ENCODE results near the gene DIP2B. TPM values are rescaled to one million over a fixed set of nuclear protein-coding genes. Genes with fewer than 3 reads are reported as not detected.
A peak's percentile ranks its signal among the peaks of the same experiment; 100 is the strongest.

The DIP2B gene
- total RNA-seq, 3 donors from 2014 or later (not counting 1 experiment from before 2014, with no cell fraction given) = 17.2 to 23.2 (median 22.2) TPM

- Mint-ChIP-seq H3K9me3 (no peaks in the 10 kb centered on the region), H3K4me3 (no peak overlapping the region), H3K4me1 (peaks cover 34% of the 10 kb centered on the region in 2 donors), H3K36me3 (no peaks in the 10 kb centered on the region), H3K27ac (no peak overlapping the region), H3K27me3 (ENCODE audit: low read depth in 2 of 2) (no peaks in the 10 kb centered on the region)
- ATAC-seq (no peak), DNase-seq (no peak)
- H3K36me3 ChIP-seq (ENCODE audit: control insufficient read depth, insufficient read depth, low read length) = peaks cover 3% of the 10 kb centered on the region
- WGBS (ENCODE audit: insufficient coverage) = 95% methylated on average over 1 of the region's 1 CpG
- H3K9me3 ChIP-seq (ENCODE audit: control insufficient read depth, insufficient read depth, low read length) = no peaks in the 10 kb centered on the region
- H3K4me1 ChIP-seq (ENCODE audit: control insufficient read depth, insufficient read depth, low read length) = peaks cover 6% of the 10 kb centered on the region
- no peak overlapping the region for H3K27ac ChIP-seq (ENCODE audit: low read length)
- H3K4me3 ChIP-seq (ENCODE audit: low read length) = no peak overlapping the region
- H3K27me3 ChIP-seq (ENCODE audit: control insufficient read depth, insufficient read depth, low read length) = no peaks in the 10 kb centered on the region
- no peak for TF ChIP-seq CTCF (IDR thresholded peaks at IDR 0.05)
- intact Hi-C loops (cut with micrococcal nuclease) = no loop called here
Observed at GRCh38 chr12:50523772-50524171, 19.0 kb downstream of the DIP2B start.

- Histone ChIP-seq H3K4me1 (ENCODE audit: control insufficient read depth, insufficient read depth, low read length) (peaks cover 12% of the 10 kb centered on the region), H3K36me3 (ENCODE audit: control insufficient read depth, insufficient read depth, low read length) (peaks cover 3% of the 10 kb centered on the region), H3K27me3 (ENCODE audit: control insufficient read depth, insufficient read depth, low read length) (no peaks in the 10 kb centered on the region), H3K9me3 (ENCODE audit: control insufficient read depth, insufficient read depth, low read length) (no peaks in the 10 kb centered on the region), H3K4me3 (ENCODE audit: low read length) (no peak overlapping the region), H3K27ac (ENCODE audit: low read length) (no peak overlapping the region)
- H3K9me3 Mint-ChIP-seq = no peaks in the 10 kb centered on the region
- no peak for TF ChIP-seq CTCF (IDR thresholded peaks at IDR 0.05)
- peaks cover 32 to 33% of the 10 kb centered on the region in 2 donors for H3K4me1 Mint-ChIP-seq
- DNase-seq = no peak
- intact Hi-C loops (cut with micrococcal nuclease) = no loop called here
- ATAC-seq = no peak
- no peaks in the 10 kb centered on the region for H3K27me3 Mint-ChIP-seq (ENCODE audit: low read depth in 2 of 2)
- WGBS (ENCODE audit: insufficient coverage) = 92% methylated on average over 2 of the region's 2 CpGs
- no peak overlapping the region for H3K4me3 Mint-ChIP-seq
- no peak overlapping the region for H3K27ac Mint-ChIP-seq
- H3K36me3 Mint-ChIP-seq = no peaks in the 10 kb centered on the region
Observed at GRCh38 chr12:50524621-50525020, 19.8 kb downstream of the DIP2B start.

GRCh38 chr12:50525422-50525821, 20.6 kb downstream of the DIP2B start:
- H3K36me3 ChIP-seq (ENCODE audit: control insufficient read depth, insufficient read depth, low read length) = peaks cover 3% of the 10 kb centered on the region
- WGBS (ENCODE audit: insufficient coverage) = 92% methylated on average over 2 of the region's 2 CpGs
- no peak for TF ChIP-seq CTCF (IDR thresholded peaks at IDR 0.05)
- peaks cover 8% of the 10 kb centered on the region for H3K4me1 ChIP-seq (ENCODE audit: control insufficient read depth, insufficient read depth, low read length)
- peaks cover 28% of the 10 kb centered on the region in 2 donors for H3K4me1 Mint-ChIP-seq
- H3K27me3 Mint-ChIP-seq (ENCODE audit: low read depth in 2 of 2) = no peaks in the 10 kb centered on the region
- ATAC-seq (no peak), DNase-seq (no peak)
- H3K9me3 Mint-ChIP-seq = no peaks in the 10 kb centered on the region
- H3K36me3 Mint-ChIP-seq = no peaks in the 10 kb centered on the region
- H3K9me3 ChIP-seq (ENCODE audit: control insufficient read depth, insufficient read depth, low read length) = no peaks in the 10 kb centered on the region
- H3K4me3 Mint-ChIP-seq = no peak overlapping the region
- intact Hi-C loops (cut with micrococcal nuclease) = no loop called here
- no peaks in the 10 kb centered on the region for H3K27me3 ChIP-seq (ENCODE audit: control insufficient read depth, insufficient read depth, low read length)
- no peak overlapping the region for H3K4me3 ChIP-seq (ENCODE audit: low read length)
- H3K27ac ChIP-seq (ENCODE audit: low read length) = no peak overlapping the region
- peak overlapping the region in 1 of 2 donors; percentile 58 for H3K27ac Mint-ChIP-seq

- peaks cover 22% of the 10 kb centered on the region in 2 donors for H3K4me1 Mint-ChIP-seq
- no peak overlapping the region for H3K4me3 Mint-ChIP-seq
- no peak for ATAC-seq
Observed at GRCh38 chr12:50527359-50527726, 22.6 kb downstream of the DIP2B start.

More at GRCh38 chr12:50527359-50527726, 22.6 kb downstream of the DIP2B start:
- DNase-seq = no peak
- 100% methylated on average over 3 of the region's 5 CpGs for WGBS (ENCODE audit: insufficient coverage)
- Mint-ChIP-seq H3K9me3 (no peaks in the 10 kb centered on the region), H3K36me3 (no peaks in the 10 kb centered on the region), H3K27ac (no peak overlapping the region), H3K27me3 (ENCODE audit: low read depth in 2 of 2) (no peaks in the 10 kb centered on the region)
- Histone ChIP-seq H3K27me3 (ENCODE audit: control insufficient read depth, insufficient read depth, low read length) (no peaks in the 10 kb centered on the region), H3K4me1 (ENCODE audit: control insufficient read depth, insufficient read depth, low read length) (peaks cover 17% of the 10 kb centered on the region), H3K4me3 (ENCODE audit: low read length) (no peak overlapping the region), H3K27ac (ENCODE audit: low read length) (no peak overlapping the region), H3K36me3 (ENCODE audit: control insufficient read depth, insufficient read depth, low read length) (peaks cover 3% of the 10 kb centered on the region), H3K9me3 (ENCODE audit: control insufficient read depth, insufficient read depth, low read length) (no peaks in the 10 kb centered on the region)
- intact Hi-C loops (cut with micrococcal nuclease) = no loop called here
- TF ChIP-seq CTCF (IDR thresholded peaks at IDR 0.05) = no peak

Measured in natural killer cell (primary cell).